Adrenal gland (tissue), 12 donors: ENCODE results near the gene TMEM252. TPM values are rescaled to one million over a fixed set of nuclear protein-coding genes. Genes with fewer than 3 reads are reported as not detected.
A peak's percentile ranks its signal among the peaks of the same experiment; 100 is the strongest.

ENCODE experiments used
- DNase-seq, 7 donors: peaks; one replicate each; pipeline ENCODE4 v3.0.0-alpha.2; 2019 to 2020
- H3K27ac ChIP-seq, 5 donors: fragments of 200-600 bp; sonication (generic) in 4 of 5; 1 replicate in 3 of 5; 2 replicates in 2 of 5; pipeline versions ENCODE4 v1.5.1 to v1.8.0; 2016 to 2020; ENCODE audit warnings: mild to moderate bottlenecking in 1 of 5
- H3K27me3 ChIP-seq: fragments of 200-600 bp; 2 replicates; pipeline ENCODE4 v1.8.0; 2021
- H3K36me3 ChIP-seq, 2 donors: fragments of 200-600 bp; replicated peaks in 1 of 2; 1 replicate in 1 of 2; 2 replicates in 1 of 2; pipeline versions ENCODE4 v1.5.1 to v1.8.0; 2018 to 2022
- H3K4me1 ChIP-seq, 2 donors: fragments of 200-600 bp; replicated peaks in 1 of 2; 1 replicate in 1 of 2; 2 replicates in 1 of 2; pipeline versions ENCODE4 v1.5.1 to v1.8.0; 2018 to 2021
- H3K4me3 ChIP-seq, 4 donors: fragments of 200-600 bp; sonication (generic) in 3 of 4; one replicate each; pipeline ENCODE4 v1.5.1; 2016 to 2018
- H3K9me3 ChIP-seq, 3 donors: fragments of 200-600 bp; sonication (generic) in 1 of 3; replicated peaks in 1 of 3; 1 replicate in 2 of 3; 2 replicates in 1 of 3; pipeline versions ENCODE4 v1.5.1 to v1.8.0; 2016 to 2021
- POLR2A ChIP-seq, 2 donors: fragments of 450-650 bp; IDR thresholded peaks; one replicate each; pipeline ENCODE4 v1.6.1; 2017; ENCODE audit warnings: antibody characterized with exemption in 2 of 2, mild to moderate bottlenecking in 2 of 2, moderate library complexity in 1 of 2
- WGBS, 4 donors: extraction: QIAGEN DNeasy Blood & Tissue Kit in 2 of 4; methylation state at CpG; one replicate each; pipeline versions ENCODE4 v1.1.5 to v1.1.7; 2013 to 2017; 5-methylcytosine and 5-hydroxymethylcytosine counted together
- intact Hi-C, 2 donors: fragments of 100-400 bp; cut with DNase I; formaldehyde crosslinking; loops; one replicate each; pipeline versions ENCODE4 v1.14.1 to v1.15.0; 2022 to 2023
- polyA plus RNA-seq, 3 donors: library from polyadenylated mRNA; stranded (reverse); fragments of 200-250 nt in 2 of 3; fragments of 350-450 nt in 1 of 3; fragmentation: Illumina TruSeq in 1 of 3; extraction: RNeasy Lipid Tissue Mini Kit (QIAGEN cat#74804) in 1 of 3; gene quantifications; one replicate each; pipeline ENCODE4 v1.2.3, GENCODE V29; 2013 to 2014
- total RNA-seq, 9 donors: library from RNA; depleted of rRNA in 4 of 9; stranded (reverse); fragments of >200 nt in 4 of 9; fragments of 120-200 nt in 1 of 9; fragmentation: NEBNext Ultra II Directional in 1 of 9; extraction: Animal tissue kit (Norgen Biotek cat#: 25700) in 1 of 9; gene quantifications; one replicate each; pipeline versions ENCODE4 v1.1.0 to v1.2.4, GENCODE V29; 2013 to 2023
- TF ChIP-seq, protein P1 (sequence below), 6 experiments: fragments of 450-650 bp in 4 of 6; fragments of 200-600 bp in 2 of 6; sonication (generic) in 1 of 6; IDR thresholded peaks; 1 replicate in 5 of 6; 2 replicates in 1 of 6; pipeline versions ENCODE4 v1.5.1 to v1.8.0; 2016 to 2021; ENCODE audit warnings: antibody characterized with exemption in 6 of 6, mild to moderate bottlenecking in 2 of 6, moderate library complexity in 1 of 6
- donor health status: healthy with polysubstance abuse.
- donor health status: Bipolar disorder and iron deficiency.
- donor health status: DM: yes; HTN: yes; CAD: no.
- donor health status: DM: no; HTN: no; CAD: no.
- donor health status: DM: no; HTN: no; CAD: no.
- donor health status: DM: yes; HTN: yes; CAD: no.

TMEM252 gene
- total and polyA plus RNA-seq, 12 donors, result not detected

DNA sequence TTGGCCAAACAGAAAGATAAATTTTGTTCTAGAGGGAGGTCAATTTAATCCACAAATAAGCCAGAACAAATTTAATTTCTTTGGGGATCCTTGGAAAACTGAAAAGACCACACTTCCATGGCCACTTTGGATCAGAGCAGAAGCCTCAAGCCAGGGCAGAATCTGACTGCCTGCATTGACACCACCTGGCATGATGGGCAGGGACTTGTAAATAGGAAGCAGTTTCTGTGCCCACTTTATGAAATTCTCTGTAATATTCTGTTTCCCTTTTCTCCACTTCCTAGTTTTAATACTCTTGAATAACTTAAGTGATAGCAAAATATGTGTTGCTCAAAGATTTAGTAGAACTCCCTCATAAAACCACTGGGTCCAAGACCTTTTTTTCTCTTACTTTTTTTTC, 6.7 kb upstream of the TMEM252 start:
- Histone ChIP-seq H3K36me3 (no peaks in the 10 kb centered on the region), H3K4me1 (no peaks in the 10 kb centered on the region), H3K27ac (peak overlapping the region in 3 of 5 donors; percentile 28 to 54 (median 48)), H3K4me3 (no peak overlapping the region), H3K9me3 (no peaks in the 10 kb centered on the region), H3K27me3 (no peaks in the 10 kb centered on the region)
- intact Hi-C loops, result no loop called here
- no peak for DNase-seq
- no peak for TF ChIP-seq POLR2A (IDR thresholded peaks at IDR 0.05)
- TF ChIP-seq, protein P1, sequence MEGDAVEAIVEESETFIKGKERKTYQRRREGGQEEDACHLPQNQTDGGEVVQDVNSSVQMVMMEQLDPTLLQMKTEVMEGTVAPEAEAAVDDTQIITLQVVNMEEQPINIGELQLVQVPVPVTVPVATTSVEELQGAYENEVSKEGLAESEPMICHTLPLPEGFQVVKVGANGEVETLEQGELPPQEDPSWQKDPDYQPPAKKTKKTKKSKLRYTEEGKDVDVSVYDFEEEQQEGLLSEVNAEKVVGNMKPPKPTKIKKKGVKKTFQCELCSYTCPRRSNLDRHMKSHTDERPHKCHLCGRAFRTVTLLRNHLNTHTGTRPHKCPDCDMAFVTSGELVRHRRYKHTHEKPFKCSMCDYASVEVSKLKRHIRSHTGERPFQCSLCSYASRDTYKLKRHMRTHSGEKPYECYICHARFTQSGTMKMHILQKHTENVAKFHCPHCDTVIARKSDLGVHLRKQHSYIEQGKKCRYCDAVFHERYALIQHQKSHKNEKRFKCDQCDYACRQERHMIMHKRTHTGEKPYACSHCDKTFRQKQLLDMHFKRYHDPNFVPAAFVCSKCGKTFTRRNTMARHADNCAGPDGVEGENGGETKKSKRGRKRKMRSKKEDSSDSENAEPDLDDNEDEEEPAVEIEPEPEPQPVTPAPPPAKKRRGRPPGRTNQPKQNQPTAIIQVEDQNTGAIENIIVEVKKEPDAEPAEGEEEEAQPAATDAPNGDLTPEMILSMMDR (IDR thresholded peaks at IDR 0.05), result no peak

DNA sequence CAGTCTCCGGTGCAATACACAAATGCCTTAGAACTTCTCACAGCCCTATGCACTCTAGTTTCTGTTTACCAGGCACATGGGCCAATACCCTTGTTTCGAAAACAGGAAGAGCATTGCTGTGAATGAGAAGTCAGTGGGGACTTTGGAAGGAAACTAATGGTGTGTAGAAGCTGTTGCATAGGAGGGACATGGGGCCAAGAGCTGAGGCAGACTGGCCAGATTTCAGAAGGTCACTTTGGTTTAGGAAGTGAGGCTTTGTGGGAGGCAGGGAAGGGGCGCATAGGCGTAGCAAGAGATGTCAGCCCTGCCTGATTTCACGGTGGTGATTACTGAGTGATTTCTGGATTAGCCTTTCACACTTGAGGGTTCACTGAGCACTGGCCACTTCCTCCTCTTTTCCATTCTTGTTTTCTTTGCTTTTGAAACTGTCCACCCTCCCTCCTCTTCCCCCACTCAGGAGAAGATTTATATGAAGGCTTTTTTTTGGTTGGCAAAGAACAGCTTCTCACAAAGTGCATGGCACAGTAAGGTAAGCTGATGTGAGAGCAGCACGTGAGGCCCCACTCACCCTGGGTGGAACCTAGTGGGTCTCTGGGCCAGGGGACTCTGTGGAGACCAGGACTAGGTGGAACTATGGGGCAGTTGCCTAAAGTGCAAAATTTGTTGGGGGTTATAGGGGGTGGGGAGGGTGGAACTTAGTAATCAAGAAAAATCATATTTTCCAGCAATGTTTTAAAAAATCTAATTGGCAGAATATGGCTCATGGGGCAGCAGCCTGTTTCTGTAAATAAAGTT, 6.1 kb upstream of the TMEM252 start:
- H3K4me1 ChIP-seq, result no peaks in the 10 kb centered on the region
- 52 to 70% (median 60%) methylated on average over 6 of the region's 6 CpGs for WGBS, 4 donors
- H3K36me3 ChIP-seq, result no peaks in the 10 kb centered on the region
- no peak overlapping the region for H3K4me3 ChIP-seq
- TF ChIP-seq, protein P1 (IDR thresholded peaks at IDR 0.05), result no peak
- TF ChIP-seq POLR2A (IDR thresholded peaks at IDR 0.05), result no peak
- DNase-seq, result peak in 2 of 7 donors; percentile 32 to 46
- H3K27me3 ChIP-seq, result no peaks in the 10 kb centered on the region
- no peaks in the 10 kb centered on the region for H3K9me3 ChIP-seq
- intact Hi-C loops, result no loop called here
- peak overlapping the region in 4 of 5 donors; percentile 10 to 54 (median 38) for H3K27ac ChIP-seq

GRCh38 chr9:68545033-68545705, 4.5 kb upstream of the TMEM252 start:
- H3K27ac ChIP-seq, result no peak overlapping the region
- TF ChIP-seq, protein P1 (IDR thresholded peaks at IDR 0.05), result no peak
- no peak for TF ChIP-seq POLR2A (IDR thresholded peaks at IDR 0.05)
- WGBS, 4 donors, result 88 to 97% (median 92%) methylated on average over 3 of the region's 3 CpGs

GRCh38 chr9:68541568-68541967, 885 bp upstream of the TMEM252 start:
- TF ChIP-seq, protein P1 (IDR thresholded peaks at IDR 0.05), result no peak
- no peak for TF ChIP-seq POLR2A (IDR thresholded peaks at IDR 0.05)
- WGBS, 4 donors, result 45 to 63% (median 54%) methylated on average over 2 of the region's 2 CpGs
- Histone ChIP-seq H3K27me3 (no peaks in the 10 kb centered on the region), H3K4me1 (no peaks in the 10 kb centered on the region), H3K27ac (no peak overlapping the region), H3K4me3 (no peak overlapping the region), H3K9me3 (no peaks in the 10 kb centered on the region), H3K36me3 (no peaks in the 10 kb centered on the region)
- no peak for DNase-seq
- intact Hi-C loops, result no loop called here

More at GRCh38 chr9:68545033-68545705, 4.5 kb upstream of the TMEM252 start:
- no peak overlapping the region for H3K4me3 ChIP-seq
- H3K36me3 ChIP-seq, result no peaks in the 10 kb centered on the region
- intact Hi-C loops, result no loop called here
- H3K9me3 ChIP-seq, result no peaks in the 10 kb centered on the region
- H3K4me1 ChIP-seq, result no peaks in the 10 kb centered on the region
- no peak for DNase-seq
- H3K27me3 ChIP-seq, result no peaks in the 10 kb centered on the region
